IPS-18c (cell line): ENCODE measurements around the gene MVK.
A peak's percentile ranks its signal among the peaks of the same experiment; 100 is the strongest.

Experiments used
- H3K4me3 ChIP-seq: 2 replicates; pipeline ENCODE4 v1.7.0; 2013; ENCODE audit warnings: low read depth, mild to moderate bottlenecking, low read length, moderate library complexity; ENCODE audit not compliant: insufficient read depth
- H3K9me3 ChIP-seq: one replicate; pipeline ENCODE4 v1.6.1; 2013; ENCODE audit warnings: mild to moderate bottlenecking, low read length, moderate library complexity; ENCODE audit not compliant: control insufficient read depth, insufficient read depth

MVK gene

GRCh38 chr12:109558374-109559199, 15.0 kb upstream of the MVK start:
- H3K9me3 ChIP-seq, result no peaks in the 10 kb centered on the region
- H3K4me3 ChIP-seq, result no peak overlapping the region

GRCh38 chr12:109559200-109559505, 14.4 kb upstream of the MVK start:
- Histone ChIP-seq H3K4me3 (no peak overlapping the region), H3K9me3 (no peaks in the 10 kb centered on the region)

GRCh38 chr12:109559601-109560000, 14.0 kb upstream of the MVK start:
- Histone ChIP-seq H3K9me3 (no peaks in the 10 kb centered on the region), H3K4me3 (no peak overlapping the region)

GRCh38 chr12:109560867-109561710, 12.5 kb upstream of the MVK start:
- Histone ChIP-seq H3K4me3 (no peak overlapping the region), H3K9me3 (no peaks in the 10 kb centered on the region)

- Histone ChIP-seq H3K4me3 (no peak overlapping the region), H3K9me3 (no peaks in the 10 kb centered on the region)
Observed at GRCh38 chr12:109561711-109562030, 11.9 kb upstream of the MVK start.

- H3K4me3 ChIP-seq, result no peak overlapping the region
- H3K9me3 ChIP-seq, result no peaks in the 10 kb centered on the region
Observed at GRCh38 chr12:109562871-109563270, 10.7 kb upstream of the MVK start.

GRCh38 chr12:109563291-109564284, 10.0 kb upstream of the MVK start:
- Histone ChIP-seq H3K9me3 (no peaks in the 10 kb centered on the region), H3K4me3 (no peak overlapping the region)

- no peaks in the 10 kb centered on the region for H3K9me3 ChIP-seq
- H3K4me3 ChIP-seq, result no peak overlapping the region
Observed at GRCh38 chr12:109566424-109566823, 7.2 kb upstream of the MVK start.

GRCh38 chr12:109567296-109567695, 6.3 kb upstream of the MVK start:
- Histone ChIP-seq H3K9me3 (no peaks in the 10 kb centered on the region), H3K4me3 (no peak overlapping the region)

- Histone ChIP-seq H3K4me3 (no peak overlapping the region), H3K9me3 (no peaks in the 10 kb centered on the region)
Observed at GRCh38 chr12:109567967-109568366, 5.6 kb upstream of the MVK start.

GRCh38 chr12:109568486-109568885, 5.1 kb upstream of the MVK start:
- H3K4me3 ChIP-seq, result no peak overlapping the region
- H3K9me3 ChIP-seq, result no peaks in the 10 kb centered on the region

- no peak overlapping the region for H3K4me3 ChIP-seq
- H3K9me3 ChIP-seq, result no peaks in the 10 kb centered on the region
Observed at GRCh38 chr12:109571773-109572505, 1.7 kb upstream of the MVK start.

- H3K9me3 ChIP-seq, result no peaks in the 10 kb centered on the region
Observed at GRCh38 chr12:109572506-109572845, 1.1 kb upstream of the MVK start.

GRCh38 chr12:109573914-109574244, 285 bp downstream of the MVK start:
- no peaks in the 10 kb centered on the region for H3K9me3 ChIP-seq
- peak overlapping the region; percentile 77 for H3K4me3 ChIP-seq

More at GRCh38 chr12:109572506-109572845, 1.1 kb upstream of the MVK start:
- H3K4me3 ChIP-seq, result peak overlapping the region; percentile 68; the same call in 1 of the 2 replicates

GRCh38 chr12:109575683-109576082, 2.1 kb downstream of the MVK start:
- Histone ChIP-seq H3K9me3 (no peaks in the 10 kb centered on the region), H3K4me3 (no peak overlapping the region)

GRCh38 chr12:109577311-109577710, 3.7 kb downstream of the MVK start:
- no peak overlapping the region for H3K4me3 ChIP-seq
- no peaks in the 10 kb centered on the region for H3K9me3 ChIP-seq

GRCh38 chr12:109578330-109578927, 4.8 kb downstream of the MVK start:
- H3K9me3 ChIP-seq, result no peaks in the 10 kb centered on the region
- H3K4me3 ChIP-seq, result no peak overlapping the region
